Measurements from ENCODE around the gene KDM4F. TPM values are rescaled to one million over a fixed set of nuclear protein-coding genes. Genes with fewer than 3 reads are reported as not detected.
A peak's percentile ranks its signal among the peaks of the same experiment; 100 is the strongest.
"Not testable (repeated sequence)": the region's sequence is repeated elsewhere in the genome, so short reads cannot be mapped to it uniquely, and the experiment has no call there.

KDM4F gene
- not detected for total RNA-seq
- long read RNA-seq, result 0 reads

- ATAC-seq; intact Hi-C loops (cut with micrococcal nuclease); DNase-seq: not testable (repeated sequence)
These were observed at the start of gene KDM4F for GRCh38 chr11:95049122-95049521. Gene KDM4F (plus strand): TSS chr11:95049422.

GRCh38 chr11:95003716-95004115 is 45.5 kb upstream of the KDM4F start:
- intact Hi-C loops (cut with micrococcal nuclease), result no loop called here
- DNase-seq, result no peak

GRCh38 chr11:95005642-95006041 is 43.6 kb upstream of the KDM4F start:
- ATAC-seq (no peak), DNase-seq (no peak)
- intact Hi-C loops (cut with micrococcal nuclease), result no loop called here

More at GRCh38 chr11:95003716-95004115, 45.5 kb upstream of the KDM4F start:
- no peak for ATAC-seq

GRCh38 chr11:95011376-95011775 is 37.8 kb upstream of the KDM4F start:
- DNase-seq (no peak), ATAC-seq (no peak)
- intact Hi-C loops (cut with micrococcal nuclease), result no loop called here

GRCh38 chr11:95014184-95014821 is 34.9 kb upstream of the KDM4F start:
- DNase-seq (no peak), ATAC-seq (no peak)
- intact Hi-C loops (cut with micrococcal nuclease), result no loop called here

GRCh38 chr11:95016139-95016538 is 33.1 kb upstream of the KDM4F start:
- ATAC-seq, result no peak
- intact Hi-C loops (cut with micrococcal nuclease), result no loop called here
- DNase-seq, result no peak

GRCh38 chr11:95021468-95021867 is 27.8 kb upstream of the KDM4F start:
- DNase-seq; ATAC-seq; intact Hi-C loops (cut with micrococcal nuclease): not testable (repeated sequence)

GRCh38 chr11:95024958-95025357 is 24.3 kb upstream of the KDM4F start, which contains the start of gene KDM4E:
Gene KDM4E (plus strand): TSS chr11:95025258. CDS start chr11:95025558, 300 bp downstream.
- intact Hi-C loops (cut with micrococcal nuclease), result no loop called here
- ATAC-seq (no peak), DNase-seq (no peak)

GRCh38 chr11:95025594-95025993 is 23.6 kb upstream of the KDM4F start:
- DNase-seq; intact Hi-C loops (cut with micrococcal nuclease); ATAC-seq: not testable (repeated sequence)

- intact Hi-C loops (cut with micrococcal nuclease), result no loop called here
- no peak for ATAC-seq
- DNase-seq, result no peak
These were observed 20.9 kb upstream of the KDM4F start for GRCh38 chr11:95028357-95028756.

GRCh38 chr11:95033051-95033450 is 16.2 kb upstream of the KDM4F start:
- intact Hi-C loops (cut with micrococcal nuclease), result no loop called here
- ATAC-seq, result no peak
- DNase-seq, result no peak

GRCh38 chr11:95035316-95035715 is 13.9 kb upstream of the KDM4F start:
- intact Hi-C loops (cut with micrococcal nuclease), result no loop called here
- ATAC-seq (no peak), DNase-seq (no peak)

GRCh38 chr11:95037356-95038035 is 11.7 kb upstream of the KDM4F start:
- intact Hi-C loops (cut with micrococcal nuclease), result not testable (repeated sequence)
- ATAC-seq, result peak; percentile 72
- DNase-seq, result peak; percentile 42

GRCh38 chr11:95042239-95042638 is 7.0 kb upstream of the KDM4F start:
- intact Hi-C loops (cut with micrococcal nuclease), result no loop called here
- ATAC-seq, result no peak

GRCh38 chr11:95042906-95043305 is 6.3 kb upstream of the KDM4F start:
- ATAC-seq (no peak), DNase-seq (no peak)
- intact Hi-C loops (cut with micrococcal nuclease), result no loop called here

More at GRCh38 chr11:95042239-95042638, 7.0 kb upstream of the KDM4F start:
- no peak for DNase-seq

GRCh38 chr11:95044010-95044409 is 5.2 kb upstream of the KDM4F start:
- DNase-seq, result no peak
- intact Hi-C loops (cut with micrococcal nuclease), result no loop called here
- ATAC-seq, result no peak

GRCh38 chr11:95045812-95046211 is 3.4 kb upstream of the KDM4F start:
- DNase-seq (no peak), ATAC-seq (no peak)
- intact Hi-C loops (cut with micrococcal nuclease), result no loop called here

- DNase-seq (no peak), ATAC-seq (no peak)
- intact Hi-C loops (cut with micrococcal nuclease), result no loop called here
These were observed 1.5 kb downstream of the KDM4F start for GRCh38 chr11:95050595-95051202.

GRCh38 chr11:95054356-95054755 is 5.1 kb downstream of the KDM4F start:
- intact Hi-C loops (cut with micrococcal nuclease), result no loop called here
- DNase-seq, result no peak
- no peak for ATAC-seq

- intact Hi-C loops (cut with micrococcal nuclease), result no loop called here
- no peak for DNase-seq
- ATAC-seq, result no peak
These were observed 6.2 kb downstream of the KDM4F start for GRCh38 chr11:95055283-95055897.

Measured in left ventricle myocardium superior (tissue), 1 donor.